Stimulated activated CD4-positive, alpha-beta T cell treated with anti-CD3 and anti-CD28 coated beads, Interleukin-12 subunit alpha, Interleukin-12 subunit beta, amount 100 ng/mL, for 48 hours (primary cell): Measurements from ENCODE around the gene KIT.

Experiments used
- DNase-seq, 3 donors: peaks; one replicate each; pipeline ENCODE4 v3.0.0-alpha.2; 2020; ENCODE audit warnings: low read depth in 2 of 3, low spot score in 1 of 3

KIT gene

GRCh38 chr4:54695788-54696187 is 38.0 kb downstream of the KIT start:
- no peak for DNase-seq

- DNase-seq: no peak
These were observed 38.9 kb downstream of the KIT start for GRCh38 chr4:54696649-54697048.

GRCh38 chr4:54700986-54701385 is 43.2 kb downstream of the KIT start:
- no peak for DNase-seq

- no peak for DNase-seq
These were observed 45.4 kb downstream of the KIT start for GRCh38 chr4:54703182-54703581.

- DNase-seq: no peak
These were observed 49.6 kb downstream of the KIT start for GRCh38 chr4:54707406-54707805.

- DNase-seq: no peak
These were observed 50.9 kb downstream of the KIT start for GRCh38 chr4:54708339-54709279.

- no peak for DNase-seq
These were observed 51.6 kb downstream of the KIT start for GRCh38 chr4:54709400-54709799.

GRCh38 chr4:54712206-54712605 is 54.4 kb downstream of the KIT start:
- DNase-seq: no peak

- DNase-seq: no peak
These were observed 56.9 kb downstream of the KIT start for GRCh38 chr4:54714631-54715030.

- no peak for DNase-seq
These were observed 58.8 kb downstream of the KIT start for GRCh38 chr4:54716478-54717065.

- no peak for DNase-seq
These were observed 59.9 kb downstream of the KIT start for GRCh38 chr4:54717694-54718093.

- DNase-seq: no peak
These were observed 61.6 kb downstream of the KIT start for GRCh38 chr4:54719378-54719777.

GRCh38 chr4:54723220-54723619 is 65.5 kb downstream of the KIT start:
- no peak for DNase-seq

GRCh38 chr4:54723820-54724219 is 66.1 kb downstream of the KIT start:
- no peak for DNase-seq

GRCh38 chr4:54726907-54727306 is 69.2 kb downstream of the KIT start:
- no peak for DNase-seq

GRCh38 chr4:54727346-54727745 is 69.6 kb downstream of the KIT start:
- DNase-seq: no peak

- no peak for DNase-seq
These were observed 70.6 kb downstream of the KIT start for GRCh38 chr4:54728368-54728767.

GRCh38 chr4:54729256-54729655 is 71.5 kb downstream of the KIT start:
- DNase-seq: no peak

GRCh38 chr4:54730581-54730980 is 72.8 kb downstream of the KIT start:
- no peak for DNase-seq

GRCh38 chr4:54731552-54731951 is 73.8 kb downstream of the KIT start:
- no peak for DNase-seq

GRCh38 chr4:54731976-54732375 is 74.2 kb downstream of the KIT start:
- DNase-seq: no peak

- DNase-seq: no peak
These were observed 79.7 kb downstream of the KIT start for GRCh38 chr4:54737421-54737820.

- DNase-seq: no peak
These were observed 83.4 kb downstream of the KIT start for GRCh38 chr4:54741202-54741601.
